GM12865 (cell line): ENCODE measurements around the gene ATP11A.
"Not testable (repeated sequence)": the region's sequence is repeated elsewhere in the genome, so short reads cannot be mapped to it uniquely, and the experiment has no call there.

ENCODE experiments used
- DNase-seq: peaks from one replicate; pipeline ENCODE4 v3.0.0; 2010; ENCODE audit warnings: low read depth
- H3K4me3 ChIP-seq: 2 replicates; pipeline ENCODE4 v1.5.1; 2011; ENCODE audit warnings: mild to moderate bottlenecking, low read depth, low read length, control low read depth
- TF ChIP-seq, protein P1 (sequence below): IDR thresholded peaks from 2 replicates; pipeline ENCODE4 v1.5.1; 2011; ENCODE audit warnings: low read length, control low read depth, low read depth, inconsistent platforms; ENCODE audit not compliant: insufficient read depth; ENCODE audit errors: missing control alignments

ATP11A gene

DNA sequence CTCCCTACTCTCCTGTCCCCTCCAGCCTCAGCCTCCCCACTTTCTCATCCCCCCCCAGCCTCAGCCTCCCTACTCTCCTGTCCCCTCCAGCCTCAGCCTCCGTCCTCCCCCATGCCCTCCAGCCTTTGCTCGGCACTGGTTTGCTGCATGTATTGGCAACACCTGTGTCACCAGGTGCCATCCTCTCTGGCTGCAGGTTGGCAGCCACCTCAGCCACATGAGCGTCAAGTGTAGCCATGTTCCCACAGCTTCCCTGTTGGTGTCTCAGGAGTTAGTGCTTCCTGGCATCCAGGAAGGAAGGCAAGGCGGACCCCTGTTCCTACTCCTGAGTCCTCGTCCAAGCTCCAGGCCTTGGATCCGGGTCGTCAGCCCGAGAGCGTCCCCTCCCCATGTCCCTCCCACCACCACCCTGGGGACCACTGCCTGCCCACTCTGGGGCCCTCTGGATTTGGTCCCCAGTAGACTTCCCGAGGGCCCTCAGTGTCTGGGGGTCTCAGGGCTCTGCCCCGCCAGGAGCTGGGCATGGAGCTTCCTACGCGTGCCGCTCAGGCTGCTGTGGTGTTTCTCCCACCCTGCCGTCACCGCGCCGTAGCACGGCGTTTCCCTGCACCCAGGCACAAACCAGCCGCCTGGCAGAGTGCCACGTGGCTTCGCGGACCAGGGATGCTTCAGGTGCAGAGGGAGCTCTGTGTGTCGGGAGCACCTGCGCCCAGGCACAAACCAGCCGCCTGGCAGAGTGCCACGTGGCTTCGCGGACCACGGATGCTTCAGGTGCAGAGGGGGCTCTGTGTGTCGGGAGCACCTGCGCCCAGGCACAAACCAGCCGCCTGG, 150.8 kb downstream of the ATP11A start:
- no peak for DNase-seq
- TF ChIP-seq, protein P1, sequence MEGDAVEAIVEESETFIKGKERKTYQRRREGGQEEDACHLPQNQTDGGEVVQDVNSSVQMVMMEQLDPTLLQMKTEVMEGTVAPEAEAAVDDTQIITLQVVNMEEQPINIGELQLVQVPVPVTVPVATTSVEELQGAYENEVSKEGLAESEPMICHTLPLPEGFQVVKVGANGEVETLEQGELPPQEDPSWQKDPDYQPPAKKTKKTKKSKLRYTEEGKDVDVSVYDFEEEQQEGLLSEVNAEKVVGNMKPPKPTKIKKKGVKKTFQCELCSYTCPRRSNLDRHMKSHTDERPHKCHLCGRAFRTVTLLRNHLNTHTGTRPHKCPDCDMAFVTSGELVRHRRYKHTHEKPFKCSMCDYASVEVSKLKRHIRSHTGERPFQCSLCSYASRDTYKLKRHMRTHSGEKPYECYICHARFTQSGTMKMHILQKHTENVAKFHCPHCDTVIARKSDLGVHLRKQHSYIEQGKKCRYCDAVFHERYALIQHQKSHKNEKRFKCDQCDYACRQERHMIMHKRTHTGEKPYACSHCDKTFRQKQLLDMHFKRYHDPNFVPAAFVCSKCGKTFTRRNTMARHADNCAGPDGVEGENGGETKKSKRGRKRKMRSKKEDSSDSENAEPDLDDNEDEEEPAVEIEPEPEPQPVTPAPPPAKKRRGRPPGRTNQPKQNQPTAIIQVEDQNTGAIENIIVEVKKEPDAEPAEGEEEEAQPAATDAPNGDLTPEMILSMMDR, result no peak
- H3K4me3 ChIP-seq, result no peak overlapping the region

DNA sequence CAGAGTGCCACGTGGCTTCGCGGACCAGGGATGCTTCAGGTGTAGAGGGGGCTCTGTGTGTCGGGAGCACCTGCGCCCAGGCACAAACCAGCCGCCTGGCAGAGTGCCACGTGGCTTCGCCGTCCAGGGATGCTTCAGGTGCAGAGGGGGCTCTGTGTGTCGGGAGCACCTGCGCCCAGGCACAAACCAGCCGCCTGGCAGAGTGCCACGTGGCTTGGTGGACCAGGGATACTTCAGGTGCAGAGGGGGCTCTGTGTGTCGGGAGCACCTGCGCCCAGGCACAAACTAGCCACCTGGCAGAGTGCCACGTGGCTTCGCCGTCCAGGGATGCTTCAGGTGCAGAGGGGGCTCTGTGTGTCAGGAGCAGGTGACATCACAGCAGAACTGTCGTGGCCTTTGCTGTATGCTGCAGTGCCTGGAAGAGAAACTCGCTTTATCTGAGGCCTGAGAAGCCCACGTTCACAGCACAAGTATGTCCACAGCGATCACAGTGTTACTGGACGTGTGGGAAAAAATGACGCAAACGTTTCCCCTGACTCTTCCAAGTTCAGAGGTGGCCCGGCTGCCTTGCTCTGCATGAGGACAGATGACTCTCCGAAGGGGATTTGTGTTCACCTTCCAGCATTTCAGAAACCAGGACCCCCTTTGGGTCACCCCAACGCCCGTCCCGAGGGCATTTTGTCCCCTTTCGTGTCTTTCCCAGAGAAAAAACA, 151.6 kb downstream of the ATP11A start:
- DNase-seq, H3K4me3 ChIP-seq: not testable (repeated sequence)

DNA sequence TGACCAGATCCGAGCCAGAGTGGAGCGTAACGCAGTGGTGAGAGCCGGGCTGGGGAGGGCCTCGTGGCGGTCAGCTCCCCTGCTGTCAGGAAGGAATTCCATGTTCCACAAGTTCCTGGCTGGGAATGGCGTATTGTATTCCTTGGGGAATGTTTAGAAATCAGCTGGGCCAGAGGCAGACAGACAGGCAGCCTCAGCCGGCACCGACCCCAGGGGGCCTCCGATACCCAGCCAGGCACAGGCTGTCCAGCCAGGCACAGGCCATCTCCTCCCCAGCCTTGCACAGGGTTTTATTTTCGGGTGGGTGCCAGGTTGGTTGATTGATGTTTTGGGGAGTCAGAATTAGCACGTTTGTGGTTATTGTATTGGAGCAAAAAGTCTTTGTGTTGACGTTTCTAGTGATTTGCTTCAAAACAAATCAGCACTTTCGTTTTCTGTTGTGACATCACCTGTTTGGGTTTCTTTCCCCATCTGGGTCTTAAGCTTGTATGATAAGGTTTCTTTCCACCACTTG, 152.6 kb downstream of the ATP11A start:
- TF ChIP-seq, protein P1, result no peak
- DNase-seq, result peak; percentile 13

DNA sequence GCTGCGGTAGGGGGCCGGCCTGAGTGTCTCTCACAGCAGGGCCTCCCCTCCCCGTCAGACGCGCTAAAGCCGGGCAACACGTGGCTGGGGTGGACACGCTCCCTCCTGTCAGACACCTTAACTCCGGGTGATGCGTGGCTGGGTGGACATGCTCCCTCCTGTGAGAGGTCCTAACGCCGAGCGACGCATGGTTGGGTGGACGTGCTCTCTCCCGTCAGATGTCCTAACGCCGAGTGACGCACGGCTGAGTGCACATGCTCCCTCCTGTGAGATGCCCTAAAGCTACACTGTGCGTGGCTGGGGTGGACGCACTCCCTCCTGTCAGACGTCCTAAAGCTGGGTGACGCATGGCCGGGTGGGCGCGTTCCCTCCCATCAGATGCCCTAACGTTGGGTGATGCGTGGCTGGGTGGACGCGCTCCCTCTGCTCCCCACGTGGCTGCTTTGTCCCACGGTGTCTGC, 153.1 kb downstream of the ATP11A start:
- H3K4me3 ChIP-seq, result no peak overlapping the region
- no peak for DNase-seq
- TF ChIP-seq, protein P1, result no peak

More for the DNA sequence above, 152.6 kb downstream of the ATP11A start:
- H3K4me3 ChIP-seq, result no peak overlapping the region

DNA sequence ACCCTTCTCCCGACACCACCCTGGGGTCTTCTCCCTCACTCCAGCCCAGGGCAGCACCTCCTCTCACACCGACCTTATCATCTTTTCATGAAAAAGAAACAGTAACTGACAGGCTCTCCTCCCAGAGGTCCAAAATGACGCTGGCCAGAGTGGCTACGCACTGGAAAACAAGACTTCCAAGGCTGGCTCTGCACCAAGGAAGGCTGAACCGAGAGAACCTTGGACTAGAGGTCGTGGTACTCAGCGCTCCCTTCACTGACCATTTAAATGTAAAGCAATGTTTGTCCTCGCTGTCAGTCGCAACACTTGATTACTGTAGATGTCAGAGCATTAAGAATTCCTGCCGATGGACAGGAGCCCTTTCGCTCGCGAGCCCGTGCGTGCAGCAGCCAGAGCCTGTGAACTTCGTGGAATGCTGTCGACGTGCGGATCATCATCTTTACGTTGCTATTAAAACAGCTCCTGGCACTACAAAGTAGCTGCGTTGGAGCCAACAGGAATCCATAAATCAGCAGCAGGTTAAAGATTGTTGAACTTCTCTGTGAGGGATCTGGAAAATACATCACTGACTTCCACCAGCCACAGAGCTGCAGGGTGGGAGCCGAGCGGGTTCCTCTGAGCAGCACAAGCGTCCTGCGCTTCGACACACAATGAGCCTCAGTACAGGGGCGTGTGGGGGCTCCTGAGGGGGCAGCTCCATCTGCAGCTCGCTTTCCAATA, 153.7 kb downstream of the ATP11A start:
- no peak overlapping the region for H3K4me3 ChIP-seq
- TF ChIP-seq, protein P1, result no peak
- no peak for DNase-seq

DNA sequence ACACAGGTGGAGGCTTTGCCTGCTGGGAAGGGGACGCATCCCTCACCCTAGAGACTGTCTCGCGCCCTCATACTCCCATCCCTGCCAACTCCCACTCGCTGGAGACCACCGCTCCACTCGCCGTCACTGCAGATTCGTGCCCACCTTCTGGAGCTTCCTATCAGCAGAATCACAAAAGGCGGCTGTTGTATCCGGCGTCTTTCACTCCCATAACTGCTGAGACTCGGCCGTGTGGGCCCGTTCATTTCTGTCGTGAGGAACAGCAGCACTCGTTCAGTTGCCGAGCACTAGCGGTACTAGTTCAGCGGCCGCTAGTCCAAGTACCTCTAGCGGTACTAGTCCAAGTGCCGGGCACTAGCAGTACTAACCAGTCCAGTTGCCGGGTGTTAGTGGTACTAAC, 154.6 kb downstream of the ATP11A start:
- no peak for DNase-seq
- TF ChIP-seq, protein P1, result no peak
- H3K4me3 ChIP-seq, result no peak overlapping the region

DNA sequence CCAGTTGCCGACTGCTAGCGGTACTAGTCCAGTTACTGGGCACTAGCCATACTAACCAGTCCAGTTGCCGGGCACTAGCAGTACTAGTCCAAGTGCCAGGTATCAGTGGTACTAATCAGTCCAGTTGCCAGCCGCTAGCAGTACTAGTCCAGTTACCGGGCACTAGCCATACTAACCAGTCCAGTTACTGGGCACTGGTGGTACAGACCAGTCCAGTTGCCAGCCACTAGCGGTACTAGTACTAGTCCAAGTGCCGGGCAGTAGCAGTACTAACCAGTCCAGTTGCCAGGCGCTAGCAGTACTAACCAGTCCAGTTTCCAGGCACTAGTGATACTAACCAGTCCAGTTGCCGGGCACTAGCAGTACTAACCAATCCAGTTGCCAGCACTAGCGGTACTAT, 155.0 kb downstream of the ATP11A start:
- no peak overlapping the region for H3K4me3 ChIP-seq
- TF ChIP-seq, protein P1, result no peak
- no peak for DNase-seq
